HepG2 (cell line): ENCODE data around the gene CEMP1. TPM values are rescaled to one million over a fixed set of nuclear protein-coding genes. Genes with fewer than 3 reads are reported as not detected.

Source experiments
- AGO2 ChIP-seq: fragments of 200-400 bp; formaldehyde crosslinking; optimal IDR thresholded peaks from 2 replicates; pipeline ENCODE3; 2017; ENCODE audit warnings: mild to moderate bottlenecking, low read depth, low read length, moderate library complexity
- CEBPB ChIP-seq: IDR thresholded peaks from 2 replicates; pipeline ENCODE4 v1.6.1; 2011; ENCODE audit warnings: low read depth, low read length, improper control_type of control experiment, borderline replicate concordance
- DMAP1 ChIP-seq: IDR thresholded peaks from 2 replicates; pipeline ENCODE4 v1.6.1; 2016
- DRAP1 ChIP-seq: IDR thresholded peaks from 2 replicates; pipeline ENCODE4 v1.6.1; 2016; ENCODE audit warnings: missing genetic modification reagents, missing compliant biosample characterization
- GLI4 ChIP-seq: sonication (generic); formaldehyde crosslinking; IDR thresholded peaks from 2 replicates; pipeline ENCODE4 v1.5.1; 2020; ENCODE audit warnings: missing genetic modification reagents, mild to moderate bottlenecking, moderate library complexity, borderline replicate concordance
- GZF1 ChIP-seq: sonication (generic); formaldehyde crosslinking; IDR thresholded peaks from 2 replicates; pipeline ENCODE4 v1.5.1; 2020; ENCODE audit warnings: mild to moderate bottlenecking, missing genetic modification reagents
- HES4 ChIP-seq: sonication (generic); formaldehyde crosslinking; IDR thresholded peaks from 2 replicates; pipeline ENCODE4 v1.9.0; 2021; ENCODE audit warnings: mild to moderate bottlenecking, missing genetic modification reagents, borderline replicate concordance
- HOXA9 ChIP-seq: sonication (generic); formaldehyde crosslinking; IDR thresholded peaks from 2 replicates; pipeline ENCODE4 v1.8.1; 2022; ENCODE audit warnings: missing genetic modification reagents, mild to moderate bottlenecking, moderate library complexity, borderline replicate concordance
- IRX3 ChIP-seq: sonication (generic); formaldehyde crosslinking; IDR thresholded peaks from 2 replicates; pipeline ENCODE4 v1.8.1; 2023; ENCODE audit warnings: mild to moderate bottlenecking, low read depth, missing genetic modification reagents, borderline replicate concordance
- JDP2 ChIP-seq: sonication (generic); formaldehyde crosslinking; IDR thresholded peaks from 2 replicates; pipeline ENCODE4 v1.8.1; 2022; ENCODE audit warnings: missing genetic modification reagents, borderline replicate concordance
- MTA1 ChIP-seq: sonication (generic); formaldehyde crosslinking; IDR thresholded peaks from 2 replicates; pipeline ENCODE4 v1.4.0; 2020; ENCODE audit warnings: missing genetic modification reagents, mild to moderate bottlenecking, borderline replicate concordance
- NCOA2 ChIP-seq: sonication (generic); formaldehyde crosslinking; IDR thresholded peaks from 2 replicates; pipeline ENCODE4 v1.8.0; 2022; ENCODE audit warnings: inconsistent platforms
- NKX3-1 ChIP-seq: sonication (generic); formaldehyde crosslinking; IDR thresholded peaks from 2 replicates; pipeline ENCODE4 v1.5.0; 2020; ENCODE audit warnings: missing genetic modification reagents
- NONO ChIP-seq, 2 experiments: fragments of 450-650 bp in 1 of 2; sonication (generic) in 1 of 2; formaldehyde crosslinking in 1 of 2; IDR thresholded peaks in 1 of 2; conservative IDR thresholded peaks in 1 of 2; 2 replicates each; pipeline versions ENCODE4 v1.6.1 to v1.8.0; 2017 to 2022; ENCODE audit warnings: mild to moderate bottlenecking in 1 of 2, missing genetic modification reagents in 1 of 2, moderate library complexity in 1 of 2
- POLR2AphosphoS5 ChIP-seq: IDR thresholded peaks from 2 replicates; pipeline ENCODE4 v1.6.1; 2012; ENCODE audit warnings: low read depth, low read length
- RBFOX2 ChIP-seq: fragments of 200-400 bp; formaldehyde crosslinking; IDR thresholded peaks from 2 replicates; pipeline ENCODE4 v1.6.1; 2017; ENCODE audit warnings: low read depth, mild to moderate bottlenecking, low read length
- RNF2 ChIP-seq: fragments of 450-650 bp; conservative IDR thresholded peaks from 2 replicates; pipeline ENCODE4 v1.6.1; 2016; ENCODE audit warnings: low read depth
- SMC3 ChIP-seq: IDR thresholded peaks from 2 replicates; pipeline ENCODE4 v1.6.1; 2011; ENCODE audit warnings: low read length, improper control_type of control experiment
- SOX6 ChIP-seq, 2 experiments: fragments of 450-650 bp in 1 of 2; sonication (generic) in 1 of 2; formaldehyde crosslinking in 1 of 2; IDR thresholded peaks; 2 replicates each; pipeline versions ENCODE4 v1.4.0 to v1.6.1; 2017 to 2020; ENCODE audit warnings: antibody characterized with exemption in 1 of 2, mild to moderate bottlenecking in 1 of 2, missing genetic modification reagents in 1 of 2
- SP1 ChIP-seq, 2 experiments: fragments of 450-650 bp in 1 of 2; sonication (generic) in 1 of 2; formaldehyde crosslinking in 1 of 2; IDR thresholded peaks; 2 replicates each; pipeline versions ENCODE4 v1.4.0 to v1.6.1; 2016 to 2020; ENCODE audit warnings: missing genetic modification reagents in 1 of 2
- TBL1XR1 ChIP-seq: fragments of 150-350 bp; IDR thresholded peaks from 2 replicates; pipeline ENCODE4 v1.6.1; 2014; ENCODE audit warnings: borderline replicate concordance, low read length; ENCODE audit not compliant: partially characterized antibody
- WIZ ChIP-seq: sonication (generic); formaldehyde crosslinking; IDR thresholded peaks from 2 replicates; pipeline ENCODE4 v1.5.1; 2020; ENCODE audit warnings: mild to moderate bottlenecking, missing genetic modification reagents
- ZNF367 ChIP-seq: sonication (generic); formaldehyde crosslinking; IDR thresholded peaks from 2 replicates; pipeline ENCODE4 v1.4.0; 2020; ENCODE audit warnings: missing genetic modification reagents, borderline replicate concordance
- ZNF546 ChIP-seq: sonication (generic); formaldehyde crosslinking; conservative IDR thresholded peaks from 2 replicates; pipeline ENCODE4 v1.8.1; 2023; ENCODE audit warnings: mild to moderate bottlenecking, missing genetic modification reagents
- ZNF570 ChIP-seq: sonication (generic); formaldehyde crosslinking; IDR thresholded peaks from 2 replicates; pipeline ENCODE4 v1.4.0; 2020; ENCODE audit warnings: mild to moderate bottlenecking, missing genetic modification reagents, borderline replicate concordance
- ZNF589 ChIP-seq: sonication (generic); formaldehyde crosslinking; conservative IDR thresholded peaks from 2 replicates; pipeline ENCODE4 v1.8.0; 2022; ENCODE audit warnings: mild to moderate bottlenecking, moderate library complexity, missing genetic modification reagents
- ZNF777 ChIP-seq: sonication (generic); formaldehyde crosslinking; IDR thresholded peaks from 2 replicates; pipeline ENCODE4 v1.4.0; 2020; ENCODE audit warnings: missing genetic modification reagents
- ZNF816 ChIP-seq: sonication (generic); formaldehyde crosslinking; IDR thresholded peaks from 2 replicates; pipeline ENCODE4 v1.8.0; 2022; ENCODE audit warnings: missing genetic modification reagents, mild to moderate bottlenecking, borderline replicate concordance
- polyA plus RNA-seq, 8 experiments: library from polyadenylated mRNA; depleted of rRNA in 3 of 8; stranded (reverse) in 7 of 8; unstranded in 1 of 8; fragments of >200 nt; fragmentation: Illumina TruSeq in 4 of 8; extraction: Trizol in 4 of 8; gene quantifications; 2 replicates each; pipeline versions ENCODE4 v1.2.1 to v1.2.3, GENCODE V29; 2011 to 2016; ENCODE audit warnings: low read depth in 4 of 8, missing spikeins in 1 of 8, mixed read lengths in 1 of 8; ENCODE audit not compliant: insufficient read depth in 1 of 8
- total RNA-seq, 5 experiments: library from RNA; depleted of rRNA; stranded (reverse); fragments of >200 nt; fragmentation: Illumina TruSeq; extraction: Trizol; gene quantifications; 2 replicates each; pipeline ENCODE4 v1.2.3, GENCODE V29; 2016; ENCODE audit warnings: low read depth in 1 of 5
- TF ChIP-seq, protein P1 (sequence below): sonication (generic); formaldehyde crosslinking; IDR thresholded peaks from 2 replicates; pipeline ENCODE4 v1.4.0; 2020; ENCODE audit warnings: mild to moderate bottlenecking, missing genetic modification reagents, borderline replicate concordance

The CEMP1 gene
- total and polyA plus RNA-seq, 2 of the 13 experiments (the other 11 are each of a cell fraction or from before 2014, with no cell fraction given), result not detected

DNA sequence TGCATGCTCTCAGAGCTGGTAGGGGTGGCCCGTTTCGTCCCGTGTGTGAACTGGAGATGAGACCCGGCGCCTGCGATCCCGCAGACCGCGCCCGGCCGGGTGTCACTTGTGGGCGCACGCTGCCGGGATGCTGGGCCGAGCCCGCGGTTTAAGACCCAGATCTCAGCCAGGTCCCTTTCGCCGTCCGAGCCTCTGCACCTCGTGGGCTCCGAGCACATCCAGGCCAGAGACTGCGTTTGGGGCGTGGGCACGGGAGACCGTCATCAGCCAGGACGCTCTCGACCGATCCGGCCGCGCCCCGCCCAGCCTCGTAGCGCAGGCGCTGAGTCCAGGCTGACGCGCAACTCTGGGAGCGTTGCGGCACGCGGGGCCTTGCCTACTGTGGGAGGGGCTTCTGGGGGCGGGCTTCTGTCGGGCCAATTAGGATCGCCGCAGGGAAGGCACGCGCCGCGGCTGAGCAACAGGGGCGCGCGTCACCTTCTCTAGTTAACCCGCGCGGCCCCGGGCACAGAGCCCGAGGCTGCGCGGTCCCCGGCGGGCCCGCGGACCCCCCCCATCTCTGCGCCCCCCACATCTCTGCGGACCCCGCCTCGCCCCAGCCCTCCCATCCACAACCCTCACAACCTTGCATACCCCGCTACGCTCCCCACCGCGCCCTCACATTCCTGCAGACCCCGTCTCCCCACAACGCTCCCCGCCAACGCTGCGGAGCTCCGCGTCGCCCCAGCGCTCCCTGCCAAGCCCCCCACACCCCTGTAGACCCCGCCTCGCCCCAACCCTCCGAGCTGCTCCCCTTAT lies 687 bp upstream of the CEMP1 start (continued):
- no peak for TF ChIP-seq NONO (IDR thresholded peaks at IDR 0.05)
- TF ChIP-seq NONO (CRISPR knock-in tag; conservative IDR thresholded peaks at IDR 0.05), result peak; percentile 96
- 0 out of 2 replicates have a peak, but pooled peaks have one; percentile 25 for TF ChIP-seq WIZ (CRISPR knock-in tag)
- TF ChIP-seq ZNF816 (CRISPR knock-in tag), result no peak
- TF ChIP-seq ZNF546 (CRISPR knock-in tag), result peak; percentile 73; the same call in 1 of the 2 replicates
- peak; percentile 45; the same call in 1 of the 2 replicates for TF ChIP-seq ZNF777 (CRISPR knock-in tag)
- no peak for TF ChIP-seq NCOA2 (CRISPR knock-in tag)
- TF ChIP-seq ZNF589 (CRISPR knock-in tag), result 0 out of 2 replicates have a peak, but pooled peaks have one; percentile 37
- no peak for TF ChIP-seq IRX3 (CRISPR knock-in tag)
- TF ChIP-seq POLR2AphosphoS5, result peak; percentile 53; the same call in 1 of the 2 replicates
- TF ChIP-seq JDP2 (CRISPR knock-in tag), result no peak
- peak; percentile 62; the same call in 1 of the 2 replicates for TF ChIP-seq DMAP1 (CRISPR knock-in tag)
- TF ChIP-seq SOX6 (IDR thresholded peaks at IDR 0.05), result no peak
- TF ChIP-seq SOX6 (CRISPR knock-in tag; IDR thresholded peaks at IDR 0.05), result peak; percentile 80
- TF ChIP-seq, protein P1, sequence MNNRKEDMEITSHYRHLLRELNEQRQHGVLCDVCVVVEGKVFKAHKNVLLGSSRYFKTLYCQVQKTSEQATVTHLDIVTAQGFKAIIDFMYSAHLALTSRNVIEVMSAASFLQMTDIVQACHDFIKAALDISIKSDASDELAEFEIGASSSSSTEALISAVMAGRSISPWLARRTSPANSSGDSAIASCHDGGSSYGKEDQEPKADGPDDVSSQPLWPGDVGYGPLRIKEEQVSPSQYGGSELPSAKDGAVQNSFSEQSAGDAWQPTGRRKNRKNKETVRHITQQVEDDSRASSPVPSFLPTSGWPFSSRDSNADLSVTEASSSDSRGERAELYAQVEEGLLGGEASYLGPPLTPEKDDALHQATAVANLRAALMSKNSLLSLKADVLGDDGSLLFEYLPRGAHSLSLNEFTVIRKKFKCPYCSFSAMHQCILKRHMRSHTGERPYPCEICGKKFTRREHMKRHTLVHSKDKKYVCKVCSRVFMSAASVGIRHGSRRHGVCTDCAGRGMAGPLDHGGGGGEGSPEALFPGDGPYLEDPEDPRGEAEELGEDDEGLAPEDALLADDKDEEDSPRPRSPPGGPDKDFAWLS, result no peak
- TF ChIP-seq TBL1XR1, result no peak
- no peak for TF ChIP-seq ZNF570 (CRISPR knock-in tag)
- TF ChIP-seq RNF2, result no peak
- TF ChIP-seq MTA1 (CRISPR knock-in tag), result 0 out of 2 replicates have a peak, but pooled peaks have one; percentile 51
- TF ChIP-seq AGO2, result peak; percentile 97
- TF ChIP-seq CEBPB, result peak; percentile 41; the same call in 1 of the 2 replicates
- TF ChIP-seq DRAP1 (CRISPR knock-in tag), result peak; percentile 64; the same call in 1 of the 2 replicates
- TF ChIP-seq HES4, result peak; percentile 30; the same call in 1 of the 2 replicates
- no peak for TF ChIP-seq HOXA9
- no peak; the same call in 1 of the 2 replicates for TF ChIP-seq GZF1 (CRISPR knock-in tag)
- no peak for TF ChIP-seq SMC3
- no peak for TF ChIP-seq SP1 (IDR thresholded peaks at IDR 0.05)
- TF ChIP-seq SP1 (CRISPR knock-in tag; IDR thresholded peaks at IDR 0.05), result peak; percentile 81
- TF ChIP-seq GLI4 (CRISPR knock-in tag), result peak; percentile 82; the same call in 1 of the 2 replicates
- TF ChIP-seq ZNF367 (CRISPR knock-in tag), result no peak
- peak; percentile 91 for TF ChIP-seq RBFOX2
- no peak for TF ChIP-seq NKX3-1 (CRISPR knock-in tag)
